NK-92 (cell line): Measurements from ENCODE around the gene NUBPL.

Experiments used
- DNase-seq: peaks from one replicate; lab custom pipeline; 2025; ENCODE audit not compliant: unreplicated experiment; lab: John Stamatoyannopoulos, UW

NUBPL gene

DNA sequence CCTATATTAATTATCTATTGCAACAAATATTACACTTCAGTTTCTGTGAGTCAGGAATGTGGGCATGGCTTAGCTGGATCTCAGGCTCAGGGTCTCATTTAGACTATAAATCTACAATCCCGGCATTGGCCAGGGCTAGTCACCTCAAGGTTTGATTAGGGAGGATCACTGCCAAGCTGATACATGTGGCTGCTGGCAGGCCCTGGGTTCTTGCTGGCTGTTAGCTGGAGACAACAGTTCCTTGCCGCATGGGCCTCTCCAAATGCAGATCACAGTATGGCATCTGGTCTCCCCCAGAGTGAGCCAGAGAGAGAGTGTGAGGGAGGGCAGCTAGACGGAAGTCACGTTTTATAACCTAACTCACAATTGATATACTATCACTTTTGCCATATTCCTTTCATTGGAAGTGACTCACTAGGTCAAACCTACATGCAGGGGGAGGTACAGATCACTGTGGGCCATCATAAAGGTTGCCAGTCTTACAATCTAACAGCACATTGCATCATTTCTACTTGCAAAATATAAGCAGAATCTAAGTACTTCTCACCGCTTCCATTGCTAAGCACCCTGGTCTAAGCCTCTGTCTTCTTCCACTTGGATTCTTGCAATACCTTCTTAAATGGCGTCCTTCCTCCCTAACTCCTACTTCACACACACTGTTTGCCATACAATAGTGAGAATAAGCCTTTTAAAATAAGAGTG is 341.9 kb downstream of the NUBPL start:
- DNase-seq, result no peak

- no peak for DNase-seq
These were observed 348.8 kb downstream of the NUBPL start for GRCh38 chr14:31909977-31910376.
